DMS153 (cell line): Measurements from ENCODE around the gene ARHGEF10L.
"Not testable (repeated sequence)": the region's sequence is repeated elsewhere in the genome, so short reads cannot be mapped to it uniquely, and the experiment has no call there.

ENCODE experiments used
- DNase-seq: peaks from one replicate; lab custom pipeline; 2025; lab: John Stamatoyannopoulos, UW

The ARHGEF10L gene

GRCh38 chr1:17742583-17742982, 203.1 kb downstream of the ARHGEF10L start:
- DNase-seq: no peak

- no peak for DNase-seq
These were observed 203.6 kb downstream of the ARHGEF10L start for GRCh38 chr1:17743008-17743647.

GRCh38 chr1:17743925-17744324, 204.4 kb downstream of the ARHGEF10L start:
- no peak for DNase-seq

- no peak for DNase-seq
These were observed 205.4 kb downstream of the ARHGEF10L start for GRCh38 chr1:17744666-17745478.

GRCh38 chr1:17745479-17745955, 206.0 kb downstream of the ARHGEF10L start:
- DNase-seq: no peak

- not testable (repeated sequence) for DNase-seq
These were observed 206.8 kb downstream of the ARHGEF10L start for GRCh38 chr1:17746281-17746680.

- no peak for DNase-seq
These were observed 207.4 kb downstream of the ARHGEF10L start for GRCh38 chr1:17746920-17747319.
